GM18520 (cell line): Measurements from ENCODE around the gene YPEL3.
A peak's percentile ranks its signal among the peaks of the same experiment; 100 is the strongest.

ENCODE experiments used
- ATAC-seq: cut with Tn5 transposase; IDR thresholded peaks from one replicate; pipeline ENCODE4 v1.9.1; 2021; ENCODE audit not compliant: unreplicated experiment

YPEL3 gene

DNA sequence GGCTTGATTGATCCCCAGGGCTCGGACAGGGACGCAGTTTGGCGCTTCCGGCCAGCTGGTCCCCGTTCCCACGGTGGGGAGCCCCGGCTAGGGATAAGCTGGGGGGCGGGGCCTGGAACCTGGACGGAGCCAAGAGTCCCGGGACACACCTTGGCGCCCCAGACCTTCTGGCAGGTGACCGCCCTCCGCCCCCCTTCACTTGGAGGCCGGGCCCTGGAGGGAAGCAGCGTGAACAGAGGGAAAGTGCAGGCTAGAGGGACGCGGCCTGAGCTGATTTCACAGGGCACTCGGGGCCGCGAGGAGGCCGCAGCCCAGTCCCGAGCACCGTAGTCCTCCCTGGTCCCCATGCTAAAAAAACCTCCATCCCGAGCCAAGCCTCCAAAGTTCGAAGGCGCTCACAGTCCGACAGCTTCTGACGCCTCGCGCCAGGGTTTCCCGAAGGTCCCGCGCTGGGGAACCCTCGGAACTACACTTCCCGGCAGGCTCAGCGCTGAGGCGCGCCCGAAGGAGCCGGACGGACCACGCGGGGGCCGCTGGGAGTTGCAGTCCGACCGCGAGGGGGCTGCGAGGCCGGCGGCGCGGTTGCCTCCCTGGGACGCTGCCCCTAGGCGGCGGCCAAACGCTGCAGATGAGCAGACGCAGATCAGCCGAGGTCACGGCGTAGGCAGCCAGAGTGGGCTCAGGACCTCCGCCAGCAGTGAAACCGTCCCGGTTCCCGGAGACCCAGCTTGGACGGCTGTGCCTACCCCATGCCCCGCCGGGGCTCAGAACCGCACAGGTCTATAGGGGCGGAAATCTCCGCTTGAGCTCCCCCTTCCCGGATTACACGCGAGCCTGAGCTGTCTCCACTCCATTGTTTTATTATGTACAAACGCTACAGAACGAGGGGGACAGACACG is 4.3 kb downstream of the YPEL3 start, which contains the start of gene TBX6:
TBX6 (minus strand) TSS at position 451 of the 899 bp plus-strand sequence. CDS start 731 bp downstream, outside the sequence.
- ATAC-seq: peak; percentile 62

DNA sequence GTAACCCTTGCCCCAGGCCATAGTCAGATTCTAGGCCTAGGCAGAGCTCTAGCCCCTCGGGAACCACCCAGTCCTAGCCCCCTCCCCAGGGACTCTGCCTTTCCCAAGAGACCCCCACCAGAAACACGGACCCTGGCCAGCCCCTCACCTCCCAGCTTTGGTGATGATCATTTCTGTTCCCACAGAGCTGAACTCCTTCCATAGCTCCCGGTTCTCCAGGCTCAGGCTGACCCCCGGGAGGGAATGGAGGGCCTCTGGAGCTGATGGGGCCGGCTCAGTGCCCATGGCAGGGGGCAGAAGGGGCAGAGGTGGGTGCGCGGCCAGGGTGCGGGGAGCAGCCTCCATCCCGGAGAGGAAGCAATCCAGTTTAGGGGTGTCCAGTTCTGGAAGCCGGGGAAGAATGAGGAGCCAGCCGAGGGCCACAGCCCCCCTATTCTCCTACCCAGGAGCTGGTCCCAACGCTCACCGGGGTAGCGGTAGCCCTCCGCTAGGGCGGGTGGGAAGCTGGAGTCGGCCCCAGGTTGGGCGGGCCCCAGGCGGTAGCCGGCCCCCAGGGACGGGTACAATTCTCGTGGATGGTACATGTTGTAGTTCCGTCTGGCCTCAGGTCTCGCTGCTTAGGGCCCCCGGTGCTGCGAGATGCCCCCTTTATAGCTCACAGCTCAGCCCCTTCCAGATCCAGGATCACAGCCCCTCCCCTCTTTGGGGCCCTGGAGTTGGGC is 5.2 kb downstream of the YPEL3 start:
- ATAC-seq: no peak

DNA sequence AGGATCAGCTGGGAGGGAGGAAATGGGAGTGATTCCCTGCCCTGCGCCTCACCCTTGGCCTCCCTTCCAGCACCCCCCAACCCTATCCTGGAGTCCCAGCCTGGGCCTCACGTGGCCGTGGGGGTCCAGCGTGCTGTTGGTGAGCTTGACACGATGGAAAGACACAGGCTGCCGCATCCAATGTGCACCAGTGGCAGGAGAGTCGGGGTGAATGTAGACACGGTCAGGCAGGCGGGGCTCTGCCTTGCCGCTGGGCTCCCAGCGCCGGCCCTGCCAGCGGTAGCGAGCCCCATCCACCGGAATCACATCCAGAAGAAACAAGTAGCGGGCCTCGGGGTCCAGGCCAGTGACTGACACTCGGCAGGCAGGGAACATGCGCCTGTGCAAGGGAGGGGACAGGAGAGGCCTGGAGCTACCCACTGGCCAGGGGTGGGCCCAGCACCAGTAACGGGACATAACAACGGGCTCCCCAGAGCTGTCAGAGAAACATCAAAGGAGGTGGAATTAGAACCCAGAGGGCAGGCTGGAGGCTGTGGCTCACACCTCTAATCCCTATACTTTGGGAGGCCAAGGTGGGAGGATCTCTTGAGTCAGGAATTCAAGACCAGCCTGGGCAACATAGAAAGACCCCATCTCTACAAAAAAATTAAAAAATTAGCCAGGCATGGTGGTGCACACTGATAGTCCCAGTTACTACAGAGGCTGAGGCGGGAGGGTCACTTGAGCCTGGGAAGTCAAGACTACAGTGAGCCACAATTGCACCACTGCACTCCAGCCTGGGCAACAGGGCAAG is 7.0 kb downstream of the YPEL3 start:
- ATAC-seq: no peak

DNA sequence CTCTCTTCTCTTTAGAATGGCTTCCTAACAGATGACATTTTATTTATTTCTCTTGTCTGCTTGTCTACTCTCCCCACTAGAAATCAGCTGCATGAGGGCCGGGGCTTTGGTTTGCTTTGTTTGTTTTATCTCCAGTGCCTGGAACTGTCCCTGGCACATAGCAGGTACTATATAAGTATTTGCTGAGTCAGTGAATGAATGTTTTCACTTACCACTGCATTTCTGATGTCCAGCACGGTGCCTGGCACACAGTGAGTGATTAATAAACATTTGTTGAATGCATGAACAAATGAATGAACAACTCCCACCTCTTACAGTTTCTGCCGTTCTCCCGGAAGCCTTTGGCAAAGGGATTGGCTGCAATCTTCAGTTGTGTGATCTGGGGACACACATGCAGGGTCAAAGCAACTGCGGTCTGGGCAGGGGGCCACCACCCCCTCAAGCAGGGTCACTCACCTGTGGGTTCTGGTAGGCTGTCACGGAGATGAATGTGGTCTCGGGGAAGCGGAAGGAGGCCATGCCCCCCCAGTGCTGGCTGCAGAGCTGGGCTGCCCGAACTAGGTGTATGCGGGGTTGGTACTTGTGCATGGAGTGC is 7.7 kb downstream of the YPEL3 start:
- no peak for ATAC-seq

DNA sequence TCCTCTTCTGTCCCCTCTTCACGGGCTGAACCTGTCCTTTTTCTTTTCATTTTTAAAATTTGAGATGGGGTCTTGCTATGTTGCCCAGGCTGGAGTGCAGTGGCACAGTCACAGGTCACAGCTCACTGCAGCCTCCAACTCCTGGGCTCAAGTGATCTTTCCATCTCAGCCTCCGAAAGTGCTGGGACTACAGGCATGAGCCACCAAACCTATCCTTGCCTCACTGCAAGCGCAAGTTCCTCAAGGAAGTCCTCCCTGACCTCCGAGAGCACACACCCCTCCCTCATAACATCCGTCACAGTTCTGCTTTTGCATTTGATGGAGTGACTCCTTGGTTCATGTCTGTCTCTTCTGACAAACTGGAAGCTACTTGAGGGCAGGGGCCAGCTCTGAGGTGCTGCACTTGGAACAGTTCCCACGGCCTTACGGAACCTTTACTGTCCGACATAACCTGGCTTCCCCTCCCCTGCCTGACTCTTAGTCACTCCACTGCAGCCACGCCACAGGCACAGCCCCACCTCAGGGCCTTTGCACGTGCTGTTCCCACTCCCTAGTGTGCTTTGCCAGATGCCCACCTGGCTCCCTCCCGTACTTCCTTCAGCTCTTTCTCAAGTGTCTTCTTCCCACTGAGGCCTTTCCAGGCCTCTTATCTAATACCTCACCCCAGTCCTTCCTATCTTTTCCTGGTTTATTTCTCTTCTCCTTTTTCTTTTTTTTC is 8.7 kb downstream of the YPEL3 start:
- no peak for ATAC-seq

DNA sequence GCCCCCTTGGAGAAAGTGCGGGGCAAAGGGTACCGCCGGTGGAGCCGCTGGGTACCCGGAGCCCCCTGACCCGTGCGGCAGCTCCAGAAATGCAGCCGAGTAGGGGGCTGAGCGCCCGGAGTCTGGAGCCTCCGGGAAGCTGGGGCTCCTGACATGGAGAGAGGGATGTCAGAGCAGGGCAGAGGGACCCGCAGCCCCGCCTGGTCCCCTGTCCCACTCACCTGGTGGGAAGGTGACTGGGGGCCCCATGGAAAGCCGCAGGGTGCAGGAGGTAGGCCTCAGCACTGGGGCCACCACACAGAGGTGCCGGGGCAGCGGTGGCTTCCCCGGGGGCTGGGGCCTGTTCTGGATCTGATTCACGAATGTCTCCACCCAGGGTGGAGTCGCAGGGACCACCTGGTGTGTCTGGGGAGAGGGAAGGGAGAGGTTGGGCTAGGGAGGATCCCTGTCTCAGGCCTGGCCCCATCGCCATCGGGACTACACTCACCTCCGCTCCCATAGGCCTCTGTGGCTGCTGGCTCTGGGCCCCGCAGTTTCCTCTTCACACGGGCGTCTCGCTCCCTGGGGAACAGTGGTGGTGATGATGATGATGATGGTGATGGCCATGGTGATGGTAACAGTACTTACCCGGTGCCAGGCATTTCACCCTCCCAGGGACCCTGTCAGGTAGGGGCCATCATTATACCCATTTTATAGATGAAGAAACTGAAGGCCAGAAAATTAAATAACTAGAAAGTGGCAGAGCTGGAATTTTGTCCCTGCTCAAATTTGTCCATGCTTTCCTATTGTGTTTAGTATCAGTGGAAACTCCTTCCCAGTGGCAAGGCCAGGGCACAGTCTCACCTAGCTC is 9.5 kb downstream of the YPEL3 start:
- ATAC-seq: no peak

DNA sequence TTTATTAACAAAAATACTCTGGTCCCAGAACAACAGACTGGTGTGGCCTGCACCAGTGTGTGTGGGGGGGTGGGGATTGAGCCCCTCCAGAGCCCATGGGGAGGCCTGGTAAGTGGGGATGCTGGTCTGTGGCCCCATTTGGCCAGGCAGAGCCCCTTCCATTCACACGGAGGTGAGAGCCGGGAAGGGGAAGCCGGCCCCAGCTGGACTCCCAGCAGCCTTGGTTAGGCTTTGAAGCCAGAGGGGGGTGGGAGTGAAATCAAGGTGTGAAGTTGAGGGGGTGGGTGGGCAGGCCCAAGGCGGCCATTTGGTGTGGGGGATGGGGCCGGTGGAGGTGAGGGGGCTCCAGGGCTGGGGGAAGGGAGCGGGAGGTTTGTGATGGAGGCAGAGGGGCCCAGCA is 10.2 kb downstream of the YPEL3 start:
- ATAC-seq: no peak

DNA sequence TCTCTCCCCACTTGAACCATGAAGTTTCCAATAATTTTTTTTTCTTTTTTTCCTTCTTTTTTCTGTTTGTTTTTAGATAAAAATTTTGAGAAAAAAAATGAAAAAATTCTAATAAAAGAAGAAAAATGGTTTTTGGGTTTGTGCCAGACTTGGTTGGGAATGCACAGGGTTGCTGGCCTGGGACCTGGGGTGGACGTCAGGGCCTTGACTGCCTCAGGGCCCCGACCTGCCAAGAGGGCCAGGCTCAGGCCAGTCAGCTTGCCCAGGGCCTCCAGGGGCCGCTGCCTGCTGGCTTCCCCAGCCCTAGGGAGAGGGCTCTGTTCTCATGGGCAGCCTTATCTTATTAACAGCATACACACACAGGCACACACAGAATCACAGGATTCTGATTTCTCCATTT is 10.8 kb downstream of the YPEL3 start:
- no peak for ATAC-seq

DNA sequence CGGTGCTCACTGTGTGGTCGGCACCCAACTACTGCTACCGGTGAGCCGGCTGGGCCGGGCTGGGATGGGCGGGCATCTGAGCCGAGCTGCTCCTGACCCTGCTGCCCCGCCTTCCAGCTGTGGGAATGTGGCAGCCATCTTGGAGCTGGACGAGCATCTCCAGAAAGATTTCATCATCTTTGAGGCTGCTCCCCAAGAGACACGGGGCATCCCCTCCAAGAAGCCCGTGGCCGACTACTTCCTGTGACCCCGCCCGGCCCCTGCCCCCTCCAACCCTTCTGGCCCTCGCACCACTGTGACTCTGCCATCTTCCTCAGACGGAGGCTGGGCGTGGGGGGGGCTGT is 11.2 kb downstream of the YPEL3 start:
- ATAC-seq: no peak

DNA sequence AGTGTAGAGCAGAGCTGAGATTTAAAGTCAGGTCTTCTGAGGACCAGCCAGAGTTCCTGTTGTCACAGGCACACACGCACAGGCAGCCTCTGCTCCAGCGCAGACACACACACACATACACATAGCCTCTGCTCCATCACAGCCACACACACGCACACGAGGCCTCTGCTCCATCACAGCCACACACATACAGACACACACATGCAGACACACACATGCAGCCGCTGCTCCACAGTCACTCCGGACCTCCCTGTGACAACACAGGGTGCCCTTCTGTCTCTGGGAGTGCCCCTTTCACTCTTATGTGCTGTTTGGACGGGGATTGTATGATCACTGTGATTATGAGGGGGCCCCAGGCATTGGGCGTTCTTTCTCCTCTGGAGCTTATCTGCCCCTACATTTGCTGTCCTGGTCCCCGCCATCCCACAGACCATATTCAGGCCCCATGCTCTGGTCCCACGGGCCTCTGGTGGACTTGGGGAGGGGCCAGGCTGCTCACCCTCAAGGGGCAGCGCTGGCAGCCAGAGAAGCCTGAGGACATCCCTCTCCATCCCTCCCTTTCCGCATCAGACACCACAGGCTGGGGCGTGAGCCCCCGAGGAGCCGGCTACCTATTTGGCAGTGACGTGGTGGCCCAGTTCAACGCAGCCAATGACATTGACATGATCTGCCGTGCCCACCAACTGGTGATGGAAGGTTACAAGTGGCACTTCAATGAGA is 11.8 kb downstream of the YPEL3 start:
- no peak for ATAC-seq

DNA sequence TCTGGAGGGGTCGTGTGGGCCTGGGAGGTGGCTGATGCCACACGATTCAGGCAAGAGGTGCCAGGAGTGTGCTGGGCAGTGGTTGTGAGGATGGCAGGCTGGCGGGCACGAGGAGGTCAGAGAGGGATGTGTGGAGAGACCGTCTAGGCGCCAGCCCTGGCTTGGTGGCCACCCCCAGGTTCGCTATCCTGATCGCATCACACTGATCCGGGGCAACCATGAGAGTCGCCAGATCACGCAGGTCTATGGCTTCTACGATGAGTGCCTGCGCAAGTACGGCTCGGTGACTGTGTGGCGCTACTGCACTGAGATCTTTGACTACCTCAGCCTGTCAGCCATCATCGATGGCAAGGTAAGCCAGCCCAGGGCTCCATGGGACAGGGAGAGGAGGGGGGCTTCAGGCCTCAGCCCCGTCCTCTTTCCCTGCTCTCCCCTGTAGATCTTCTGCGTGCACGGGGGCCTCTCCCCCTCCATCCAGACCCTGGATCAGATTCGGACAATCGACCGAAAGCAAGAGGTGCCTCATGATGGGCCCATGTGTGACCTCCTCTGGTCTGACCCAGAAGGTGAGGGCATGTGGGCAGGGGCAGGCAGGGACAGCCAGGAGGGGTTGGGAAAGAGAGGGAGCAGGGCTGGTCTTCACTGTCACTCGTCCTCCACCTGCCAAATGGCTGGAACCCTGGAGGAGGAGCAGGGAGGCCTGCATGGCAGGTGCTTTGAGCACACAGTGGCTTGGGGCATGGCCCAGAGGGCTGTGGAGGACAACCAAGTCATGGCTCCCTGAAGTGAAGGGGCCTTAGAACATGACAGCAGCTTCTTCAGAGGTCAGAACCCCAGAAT is 12.6 kb downstream of the YPEL3 start:
- no peak for ATAC-seq

DNA sequence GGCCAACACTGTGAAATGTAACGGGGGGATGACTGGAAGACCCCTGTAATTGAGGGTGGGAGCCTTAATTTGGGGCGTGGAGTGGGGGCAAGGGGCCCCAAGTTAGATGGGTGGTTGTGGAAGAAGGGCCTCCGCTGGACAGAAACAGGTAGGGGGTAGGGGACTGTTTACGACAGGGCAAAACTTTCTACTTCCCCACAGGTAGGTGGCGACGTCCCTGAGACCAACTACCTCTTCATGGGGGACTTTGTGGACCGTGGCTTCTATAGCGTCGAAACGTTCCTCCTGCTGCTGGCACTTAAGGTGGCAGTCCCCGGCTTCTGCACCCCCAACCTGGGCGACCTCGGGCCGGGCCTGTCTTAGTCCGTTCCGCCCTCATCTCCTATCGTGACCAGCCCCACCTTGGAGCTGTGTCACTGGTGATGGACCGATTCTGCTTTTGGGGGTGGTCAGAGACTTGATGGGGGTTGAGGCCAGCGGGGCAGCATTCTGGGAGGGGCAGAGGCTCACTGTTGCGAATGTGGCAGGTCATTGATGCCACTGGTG is 13.4 kb downstream of the YPEL3 start:
- ATAC-seq: no peak

DNA sequence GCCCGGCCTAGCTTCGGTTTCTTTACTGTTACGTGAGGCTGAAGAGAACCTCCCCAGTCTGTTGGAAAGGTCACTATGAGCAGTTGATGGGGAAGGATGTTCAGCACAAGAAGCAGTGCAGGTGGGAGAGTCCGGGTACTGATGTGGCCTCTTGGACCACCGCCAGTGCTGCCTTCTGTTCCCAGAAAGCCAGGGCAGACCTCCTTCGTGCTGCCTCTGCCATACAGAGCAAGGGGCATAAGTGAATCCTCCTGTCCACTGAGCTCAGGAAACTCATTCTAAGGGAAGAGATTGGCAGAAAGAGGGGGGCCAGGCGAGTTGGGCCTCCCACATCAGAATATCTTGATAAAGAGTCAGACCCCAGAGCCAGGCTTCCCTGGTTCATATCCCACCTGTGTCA is 16.5 kb downstream of the YPEL3 start:
- no peak for ATAC-seq

DNA sequence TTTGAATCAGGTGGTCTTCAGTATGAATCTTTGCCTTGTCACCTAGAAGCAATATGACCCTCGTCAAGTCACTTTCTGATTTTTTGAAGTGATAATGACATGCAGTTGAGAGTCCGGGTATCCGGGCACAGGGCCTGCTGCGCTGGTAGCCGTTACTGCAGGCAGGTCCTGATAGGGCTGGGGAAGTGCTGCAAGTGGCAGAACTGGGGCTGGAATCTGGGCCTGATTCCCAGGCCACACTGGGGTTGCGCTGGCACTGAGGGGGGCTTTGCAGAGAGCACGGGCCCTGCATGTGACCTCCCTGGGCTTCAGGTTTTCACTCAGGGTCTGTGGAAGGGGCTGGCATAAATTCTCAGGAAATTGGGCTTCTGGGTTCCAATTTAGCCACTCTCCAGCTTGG is 17.3 kb downstream of the YPEL3 start:
- no peak for ATAC-seq

DNA sequence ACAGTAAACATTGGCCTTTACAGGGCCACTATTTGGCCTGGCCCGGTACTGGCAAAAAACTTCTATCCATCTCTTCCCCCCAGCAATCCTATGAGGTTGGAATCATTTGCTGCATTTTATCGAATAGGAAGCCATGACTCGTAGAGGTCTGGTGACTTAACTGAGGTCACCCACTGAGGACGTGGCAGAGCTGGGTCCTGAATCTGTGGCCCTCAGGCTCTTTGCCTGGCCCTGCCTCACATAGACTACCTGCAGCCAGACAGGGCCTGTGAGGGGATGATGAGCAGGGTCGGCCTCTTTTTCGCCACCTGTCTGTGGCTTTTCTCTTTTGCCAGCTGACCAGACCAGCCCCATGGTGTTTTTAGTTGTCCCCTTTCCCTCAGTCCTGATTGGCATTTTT is 18.4 kb downstream of the YPEL3 start:
- no peak for ATAC-seq

DNA sequence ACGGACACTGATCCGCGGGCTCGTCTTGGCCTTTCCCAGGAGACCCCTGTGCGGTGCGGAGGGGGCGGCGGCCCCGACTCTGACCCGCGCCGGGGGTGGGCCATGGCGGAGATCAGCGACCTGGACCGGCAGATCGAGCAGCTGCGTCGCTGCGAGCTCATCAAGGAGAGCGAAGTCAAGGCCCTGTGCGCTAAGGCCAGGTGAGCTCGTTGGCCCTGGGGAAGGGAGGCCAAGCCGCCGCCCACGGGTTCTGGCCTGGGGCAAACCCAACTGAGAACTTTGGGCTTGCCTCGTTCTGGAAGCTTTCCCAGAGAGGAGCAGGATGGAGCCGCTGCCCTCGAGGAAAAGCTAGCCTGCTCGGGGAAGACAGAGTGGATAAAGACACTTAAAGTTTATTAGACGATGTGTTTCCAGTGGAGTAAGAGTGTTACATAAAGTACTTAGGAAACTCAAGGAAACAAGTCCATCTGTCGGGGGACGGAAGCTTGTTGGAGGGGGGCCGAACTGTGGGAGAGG is 19.7 kb downstream of the YPEL3 start:
- ATAC-seq: no peak

DNA sequence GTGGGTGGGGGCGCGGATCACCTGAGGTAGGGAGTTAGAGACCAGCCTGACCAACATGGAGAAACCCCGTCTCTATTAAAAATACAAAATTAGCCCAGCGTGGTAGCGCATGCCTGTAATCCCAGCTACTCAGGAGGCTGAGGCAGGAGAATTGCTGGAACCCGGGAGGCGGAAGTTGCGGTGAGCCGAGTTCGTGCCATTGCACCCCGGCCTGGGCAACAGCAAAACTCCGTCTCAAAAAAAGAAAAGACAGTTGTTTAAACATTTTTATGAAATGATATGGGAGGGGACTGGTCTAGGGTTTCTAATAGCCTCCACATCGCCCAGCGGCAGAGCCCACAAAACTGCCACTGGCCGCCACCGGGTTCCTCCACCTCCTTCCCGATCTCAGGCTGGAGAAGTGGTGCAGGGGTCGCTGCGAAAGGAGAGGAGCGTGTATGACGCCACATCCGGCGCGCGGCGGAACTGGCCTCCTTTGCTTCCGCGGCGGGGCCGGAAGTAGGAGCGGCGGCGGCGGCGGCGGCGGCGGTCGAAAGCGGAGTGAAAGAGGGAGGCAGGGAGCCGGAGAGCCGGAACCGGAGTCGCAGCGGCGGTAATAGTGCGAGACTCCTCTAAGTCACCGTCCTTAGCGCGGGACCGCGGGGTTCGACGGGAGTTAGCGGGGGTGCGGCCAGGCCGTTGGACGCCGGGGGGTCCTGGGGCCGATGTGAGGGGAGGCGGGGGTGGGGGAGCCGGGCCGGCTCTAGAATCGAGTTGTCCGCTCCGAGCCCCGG is 20.3 kb downstream of the YPEL3 start, which contains the start of gene PPP4C:
PPP4C (plus strand) TSS at position 492 of the 773 bp plus-strand sequence. CDS start 384 bp downstream, outside the sequence.
- ATAC-seq: peak; percentile 73
